Measurements from ENCODE around the gene WDR27. TPM values are rescaled to one million over a fixed set of nuclear protein-coding genes. Genes with fewer than 3 reads are reported as not detected.

WDR27 gene
- total and polyA plus RNA-seq, 7 donors: 1.2 to 46.0 (median 20.0) TPM

GRCh38 chr6:169659820-169660610 is 41.8 kb downstream of the WDR27 start:
- 97% methylated on average over 26 of the region's 26 CpGs for WGBS, 2 donors
- H3K27ac ChIP-seq: no peak overlapping the region
- no peak for DNase-seq
- no peaks in the 10 kb centered on the region for H3K27me3 ChIP-seq
- intact Hi-C loops (cut with DNase I): no loop called here
- TF ChIP-seq EP300 (IDR thresholded peaks at IDR 0.05): no peak
- H3K4me1 ChIP-seq: peaks cover 0 to 7% (median 3%) of the 10 kb centered on the region in 4 donors
- H3K4me3 ChIP-seq: no peak overlapping the region
- H3K36me3 ChIP-seq: peaks cover 0 to 69% (median 6%) of the 10 kb centered on the region in 4 donors
- H3K9me3 ChIP-seq: no peaks in the 10 kb centered on the region

GRCh38 chr6:169657284-169657610 is 44.6 kb downstream of the WDR27 start:
- H3K27me3 ChIP-seq: no peaks in the 10 kb centered on the region
- H3K4me3 ChIP-seq: no peak overlapping the region
- DNase-seq: no peak
- H3K27ac ChIP-seq: no peak overlapping the region
- TF ChIP-seq POLR2AphosphoS5 (IDR thresholded peaks at IDR 0.05) (no peak), EP300 (IDR thresholded peaks at IDR 0.05) (no peak), POLR2A (IDR thresholded peaks at IDR 0.05) (no peak), CTCF (IDR thresholded peaks at IDR 0.05) (no peak)
- H3K9me3 ChIP-seq: no peaks in the 10 kb centered on the region
- intact Hi-C loops (cut with DNase I): no loop called here
- peaks cover 0 to 7% (median 6%) of the 10 kb centered on the region in 4 donors for H3K4me1 ChIP-seq
- 82 to 90% methylated on average over 13 of the region's 13 CpGs for WGBS, 2 donors
- H3K36me3 ChIP-seq: peaks cover 0 to 52% (median 2%) of the 10 kb centered on the region in 4 donors

GRCh38 chr6:169656546-169657283 is 45.1 kb downstream of the WDR27 start:
- intact Hi-C loops (cut with DNase I): no loop called here
- WGBS, 2 donors: 96% methylated on average over 23 of the region's 23 CpGs
- Histone ChIP-seq H3K4me1 (peaks cover 0 to 7% (median 6%) of the 10 kb centered on the region in 4 donors), H3K4me3 (no peak overlapping the region), H3K36me3 (peaks cover 0 to 48% (median 2%) of the 10 kb centered on the region in 4 donors), H3K27me3 (no peaks in the 10 kb centered on the region), H3K27ac (no peak overlapping the region), H3K9me3 (no peaks in the 10 kb centered on the region)
- DNase-seq: no peak
- TF ChIP-seq POLR2AphosphoS5 (IDR thresholded peaks at IDR 0.05) (no peak), EP300 (IDR thresholded peaks at IDR 0.05) (no peak), POLR2A (IDR thresholded peaks at IDR 0.05) (no peak), CTCF (IDR thresholded peaks at IDR 0.05) (no peak)

- intact Hi-C loops (cut with DNase I): loop anchor here (5.0 kb wide), 1 partner anchor 697 kb away; no protein-coding TSS in a partner anchor
Measured at GRCh38 chr6:169654598-169655391, 47.0 kb downstream of the WDR27 start.

More at GRCh38 chr6:169654598-169655391, 47.0 kb downstream of the WDR27 start:
- TF ChIP-seq POLR2A (IDR thresholded peaks at IDR 0.05) (no peak), EP300 (IDR thresholded peaks at IDR 0.05) (no peak), CTCF (IDR thresholded peaks at IDR 0.05) (peak in 1 of 4 experiments; percentile 18), POLR2AphosphoS5 (IDR thresholded peaks at IDR 0.05) (peak in 2 of 4 donors; percentile 48 to 69)
- H3K27ac ChIP-seq: peak overlapping the region; percentile 72 to 80 (median 77)
- H3K36me3 ChIP-seq: peaks cover 0 to 37% (median 0%) of the 10 kb centered on the region in 4 donors
- peaks cover 0 to 7% (median 6%) of the 10 kb centered on the region in 4 donors for H3K4me1 ChIP-seq
- H3K4me3 ChIP-seq: peak overlapping the region; percentile 29 to 54 (median 50)
- no peaks in the 10 kb centered on the region for H3K9me3 ChIP-seq
- WGBS, 2 donors: 49 to 52% methylated on average over 46 of the region's 46 CpGs
- H3K27me3 ChIP-seq: no peaks in the 10 kb centered on the region
- peak; percentile 89 for DNase-seq

All from sigmoid colon (tissue), 7 donors.